SU-DHL-6 (cell line): ENCODE measurements around the gene GPR161.

Experiments
- H2AFZ ChIP-seq: fragments of 200-600 bp; sonication (generic); 2 replicates; pipeline ENCODE4 v1.6.1; 2014; ENCODE audit warnings: low read depth, mild to moderate bottlenecking, moderate library complexity, mixed read lengths, antibody characterized with exemption, low read length; ENCODE audit not compliant: severe bottlenecking
- H3F3A ChIP-seq: fragments of 200-600 bp; shearing (Covaris generic); 2 replicates; pipeline ENCODE4 v1.6.0; 2016; ENCODE audit warnings: antibody characterized with exemption, mild to moderate bottlenecking; ENCODE audit not compliant: insufficient read depth
- H3K27ac ChIP-seq: fragments of 200-600 bp; sonication (generic); 2 replicates; pipeline ENCODE4 v1.5.1; 2016; ENCODE audit warnings: low read depth, mild to moderate bottlenecking, low read length, moderate library complexity, mixed read lengths
- H3K27me3 ChIP-seq: fragments of 200-600 bp; sonication (generic), shearing (Covaris generic); 2 replicates; pipeline ENCODE4 v1.6.0; 2014; ENCODE audit warnings: mild to moderate bottlenecking, low read length
- H3K36me3 ChIP-seq: fragments of 200-600 bp; sonication (generic); 2 replicates; pipeline ENCODE4 v1.6.1; 2014; ENCODE audit warnings: mild to moderate bottlenecking, low read length, mixed read lengths
- H3K4me2 ChIP-seq: fragments of 300-600, 200-600 bp; shearing (Covaris generic), sonication (generic); 2 replicates; pipeline ENCODE4 v1.6.0; 2014; ENCODE audit warnings: low read length, low read depth, mild to moderate bottlenecking; ENCODE audit not compliant: poor library complexity, severe bottlenecking
- H3K4me3 ChIP-seq: fragments of 200-600 bp; sonication (generic); 2 replicates; pipeline ENCODE4 v1.5.1; 2014; ENCODE audit warnings: antibody characterized with exemption, low read length, mild to moderate bottlenecking, mixed read lengths; ENCODE audit not compliant: insufficient read depth, poor library complexity, severe bottlenecking
- H3K79me2 ChIP-seq: fragments of 200-600 bp; sonication (generic); 2 replicates; pipeline ENCODE4 v1.6.1; 2014; ENCODE audit warnings: mild to moderate bottlenecking, low read length, moderate library complexity; ENCODE audit not compliant: insufficient read depth
- H3K9ac ChIP-seq: fragments of 200-600 bp; sonication (generic); 2 replicates; pipeline ENCODE4 v1.7.0; 2014; ENCODE audit warnings: mild to moderate bottlenecking, low read length
- H3K9me2 ChIP-seq: fragments of 200-600 bp; sonication (generic); replicated peaks from 2 replicates; pipeline ENCODE4 v1.6.1; 2014; ENCODE audit warnings: low read length; ENCODE audit not compliant: insufficient read depth
- H3K9me3 ChIP-seq: fragments of 200-600 bp; sonication (generic); 2 replicates; pipeline ENCODE4 v1.6.1; 2014; ENCODE audit warnings: low read length, mixed read lengths; ENCODE audit not compliant: insufficient read depth
- H4K20me1 ChIP-seq: fragments of 200-600 bp; sonication (generic); 2 replicates; pipeline ENCODE4 v1.6.1; 2014; ENCODE audit warnings: low read depth, mild to moderate bottlenecking, antibody characterized with exemption, low read length, moderate library complexity, mixed read lengths
- CTCF ChIP-seq: fragments of 200-600 bp; sonication (generic); IDR thresholded peaks from one replicate; pipeline ENCODE4 v1.5.1; 2017; ENCODE audit warnings: antibody characterized with exemption, mild to moderate bottlenecking, low read length, moderate library complexity; ENCODE audit not compliant: insufficient read depth, poor library complexity, severe bottlenecking
- EZH2phosphoT487 ChIP-seq: fragments of 200-600 bp; sonication (generic), shearing (Covaris generic); conservative IDR thresholded peaks from 2 replicates; pipeline ENCODE4 v1.6.1; 2018; ENCODE audit warnings: mild to moderate bottlenecking, antibody characterized with exemption, low read length, moderate library complexity, mixed read lengths

Gene GPR161

GRCh38 chr1:168172250-168172915 lies 35.7 kb upstream of the GPR161 start:
- Histone ChIP-seq H3F3A (no peaks in the 10 kb centered on the region), H4K20me1 (no peaks in the 10 kb centered on the region), H3K36me3 (no peaks in the 10 kb centered on the region), H3K4me2 (no peak overlapping the region), H3K27me3 (no peaks in the 10 kb centered on the region), H3K27ac (no peak overlapping the region), H3K9ac (no peak overlapping the region), H3K79me2 (no peaks in the 10 kb centered on the region), H3K4me3 (no peak overlapping the region), H3K9me2 (no peaks in the 10 kb centered on the region), H2AFZ (no peak overlapping the region), H3K9me3 (no peaks in the 10 kb centered on the region)
- TF ChIP-seq EZH2phosphoT487, result no peak
- TF ChIP-seq CTCF, result no peak

DNA sequence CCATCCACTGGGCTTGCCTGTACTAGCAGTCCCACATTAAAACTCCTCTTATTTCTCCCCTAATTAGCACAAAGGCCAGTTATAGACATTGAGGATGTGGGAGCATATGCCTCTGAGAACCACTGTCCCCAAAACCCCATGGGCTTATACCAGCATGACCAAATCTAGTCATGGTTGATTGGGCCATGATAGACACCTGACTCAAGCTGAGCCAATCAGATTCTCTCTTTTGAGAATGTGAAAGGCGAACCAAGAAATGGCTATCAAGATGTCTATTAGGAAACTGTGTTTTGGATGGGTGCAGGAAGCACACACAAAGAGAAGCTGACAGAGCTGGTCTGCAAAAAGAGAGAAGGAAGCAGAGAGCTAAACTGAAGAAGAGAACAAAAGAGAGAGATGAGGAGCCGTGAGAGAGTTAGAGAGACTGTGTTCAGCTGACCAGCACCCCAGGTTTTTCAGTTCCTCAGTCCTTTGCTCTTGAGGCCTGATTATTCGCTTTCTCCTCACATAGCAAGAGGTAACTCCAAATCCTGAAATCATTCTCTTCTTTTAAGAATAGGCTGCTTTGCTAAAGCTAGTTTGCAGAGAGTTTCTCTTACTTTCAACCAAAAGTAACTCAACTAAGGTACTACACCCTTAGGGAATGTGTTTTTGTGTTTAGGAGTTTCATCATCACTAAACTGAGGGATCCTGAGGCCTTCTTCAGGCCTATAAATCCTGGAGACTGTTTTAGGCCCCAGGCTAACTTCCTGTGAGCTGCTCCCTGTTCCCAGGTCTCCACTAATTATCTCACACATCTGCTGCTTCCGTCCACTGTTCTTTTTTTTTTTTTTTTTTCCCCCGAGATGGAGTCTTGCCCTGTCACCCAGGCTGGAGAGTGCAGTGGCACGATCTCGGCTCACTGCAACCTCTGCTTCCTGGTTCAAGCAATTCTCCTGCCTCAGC lies 34.1 kb upstream of the GPR161 start:
- no peaks in the 10 kb centered on the region for H3K9me3 ChIP-seq
- H3K9me2 ChIP-seq, result no peaks in the 10 kb centered on the region
- TF ChIP-seq EZH2phosphoT487 (no peak), CTCF (no peak)
- H3K27me3 ChIP-seq, result no peaks in the 10 kb centered on the region
- no peak overlapping the region for H3K4me2 ChIP-seq
- no peak overlapping the region for H3K9ac ChIP-seq
- H3K4me3 ChIP-seq, result no peak overlapping the region
- no peak overlapping the region for H3K27ac ChIP-seq
- H2AFZ ChIP-seq, result peak overlapping the region; percentile 56
- no peaks in the 10 kb centered on the region for H4K20me1 ChIP-seq
- no peaks in the 10 kb centered on the region for H3K79me2 ChIP-seq
- H3F3A ChIP-seq, result no peaks in the 10 kb centered on the region
- H3K36me3 ChIP-seq, result no peaks in the 10 kb centered on the region

GRCh38 chr1:168167806-168168205 lies 31.1 kb upstream of the GPR161 start:
- Histone ChIP-seq H3K9me3 (no peaks in the 10 kb centered on the region), H2AFZ (no peak overlapping the region), H4K20me1 (no peaks in the 10 kb centered on the region), H3K36me3 (no peaks in the 10 kb centered on the region), H3K9ac (no peak overlapping the region), H3K27ac (no peak overlapping the region), H3K4me2 (no peak overlapping the region), H3K79me2 (no peaks in the 10 kb centered on the region), H3F3A (no peaks in the 10 kb centered on the region), H3K4me3 (no peak overlapping the region), H3K9me2 (no peaks in the 10 kb centered on the region), H3K27me3 (no peaks in the 10 kb centered on the region)
- no peak for TF ChIP-seq CTCF
- TF ChIP-seq EZH2phosphoT487, result no peak
